NCI-H345 (cell line): ENCODE measurements around the gene SNX8.

Source experiments
- DNase-seq: peaks from one replicate; lab custom pipeline; 2025; lab: John Stamatoyannopoulos, UW

SNX8 gene

GRCh38 chr7:2202361-2202761 lies 111.9 kb downstream of the SNX8 start:
- no peak for DNase-seq
